ENCODE results near the gene GPR84.

Gene GPR84

GRCh38 chr12:54390668-54391551, 26.6 kb upstream of the GPR84 start:
- DNase-seq, result peak; percentile 90

GRCh38 chr12:54390176-54390667, 25.9 kb upstream of the GPR84 start:
- DNase-seq, result peak; percentile 46

- DNase-seq, result no peak
These were observed 25.4 kb upstream of the GPR84 start for GRCh38 chr12:54389607-54390175.

GRCh38 chr12:54389134-54389508, 24.8 kb upstream of the GPR84 start:
- peak; percentile 42 for DNase-seq

- DNase-seq, result no peak
These were observed 24.2 kb upstream of the GPR84 start for GRCh38 chr12:54388237-54389133.

- no peak for DNase-seq
These were observed 22.8 kb upstream of the GPR84 start for GRCh38 chr12:54387114-54387467.

GRCh38 chr12:54386403-54387113, 22.3 kb upstream of the GPR84 start:
- no peak for DNase-seq

GRCh38 chr12:54385251-54385914, 21.1 kb upstream of the GPR84 start:
- DNase-seq, result peak; percentile 92

- DNase-seq, result peak; percentile 44
These were observed 20.3 kb upstream of the GPR84 start, which contains the start of gene ZNF385A for GRCh38 chr12:54384591-54385041. Gene ZNF385A, minus strand, starts transcription at chr12:54384733. Its CDS starts 219 bp downstream, at chr12:54384514.

- no peak for DNase-seq
These were observed 18.8 kb upstream of the GPR84 start for GRCh38 chr12:54383041-54383609.

GRCh38 chr12:54381136-54381535, 16.9 kb upstream of the GPR84 start:
- peak; percentile 66 for DNase-seq

GRCh38 chr12:54379398-54380201, 15.3 kb upstream of the GPR84 start:
- peak; percentile 97 for DNase-seq

- DNase-seq, result peak; percentile 74
These were observed 14.6 kb upstream of the GPR84 start for GRCh38 chr12:54378796-54379397.

GRCh38 chr12:54377797-54378515, 13.7 kb upstream of the GPR84 start:
- DNase-seq, result no peak

- DNase-seq, result no peak
These were observed 12.7 kb upstream of the GPR84 start for GRCh38 chr12:54377007-54377406.

- no peak for DNase-seq
These were observed 12.3 kb upstream of the GPR84 start for GRCh38 chr12:54376596-54376995.

- DNase-seq, result no peak
These were observed 10.9 kb upstream of the GPR84 start for GRCh38 chr12:54375259-54375579.

GRCh38 chr12:54374562-54375258, 10.4 kb upstream of the GPR84 start:
- peak; percentile 61 for DNase-seq
